Coronary artery (tissue), 2 donors: ENCODE measurements around the gene CRTC3.
"Not testable (repeated sequence)": the region's sequence is repeated elsewhere in the genome, so short reads cannot be mapped to it uniquely, and the experiment has no call there.

ENCODE experiments used
- DNase-seq: peaks from one replicate; pipeline ENCODE4 v3.0.0-alpha.2; 2017; ENCODE audit warnings: low spot score
- H3K27ac ChIP-seq, 2 donors: fragments of 200-600 bp; sonication (generic); one replicate each; pipeline ENCODE4 v1.5.1; 2016 to 2019
- H3K4me3 ChIP-seq: fragments of 200-600 bp; sonication (generic); 2 replicates; pipeline ENCODE4 v1.5.1; 2016; ENCODE audit warnings: mild to moderate bottlenecking, moderate library complexity
- CTCF ChIP-seq: fragments of 200-600 bp; sonication (generic); IDR thresholded peaks from one replicate; pipeline ENCODE4 v1.5.1; 2019; ENCODE audit warnings: antibody characterized with exemption

CRTC3 gene

GRCh38 chr15:90665288-90666134, 135.8 kb downstream of the CRTC3 start:
- no peak for TF ChIP-seq CTCF
- Histone ChIP-seq H3K4me3 (peak overlapping the region; percentile 77), H3K27ac (peak overlapping the region; percentile 81 to 86)
- DNase-seq, result peak; percentile 71

GRCh38 chr15:90666135-90666909, 136.6 kb downstream of the CRTC3 start:
- no peak for TF ChIP-seq CTCF
- no peak for DNase-seq
- peak overlapping the region; percentile 77 for H3K4me3 ChIP-seq
- H3K27ac ChIP-seq, result peak overlapping the region in 1 of 2 donors; percentile 86

GRCh38 chr15:90667073-90667754, 137.5 kb downstream of the CRTC3 start:
- Histone ChIP-seq H3K27ac (no peak overlapping the region), H3K4me3 (no peak overlapping the region)
- DNase-seq, result no peak
- no peak for TF ChIP-seq CTCF

- not testable (repeated sequence) for H3K4me3 ChIP-seq, H3K27ac ChIP-seq, DNase-seq
Measured at GRCh38 chr15:90667755-90668345, 138.1 kb downstream of the CRTC3 start.

- DNase-seq, H3K27ac ChIP-seq, H3K4me3 ChIP-seq: not testable (repeated sequence)
Measured at GRCh38 chr15:90670631-90671030, 140.9 kb downstream of the CRTC3 start.

- TF ChIP-seq CTCF, result no peak
- no peak overlapping the region for H3K27ac ChIP-seq
- no peak for DNase-seq
- no peak overlapping the region for H3K4me3 ChIP-seq
Measured at GRCh38 chr15:90671216-90671615, 141.5 kb downstream of the CRTC3 start.

- not testable (repeated sequence) for H3K4me3 ChIP-seq, DNase-seq, H3K27ac ChIP-seq
Measured at GRCh38 chr15:90673357-90673756, 143.6 kb downstream of the CRTC3 start.

- DNase-seq, result no peak
- TF ChIP-seq CTCF, result no peak
- Histone ChIP-seq H3K27ac (no peak overlapping the region), H3K4me3 (no peak overlapping the region)
Measured at GRCh38 chr15:90674476-90674875, 144.8 kb downstream of the CRTC3 start.
